NK-92 (cell line): ENCODE measurements around the gene IGF2.
"Not testable (repeated sequence)": the region's sequence is repeated elsewhere in the genome, so short reads cannot be mapped to it uniquely, and the experiment has no call there.

ENCODE experiments used
- DNase-seq: peaks from one replicate; lab custom pipeline; 2025; ENCODE audit not compliant: unreplicated experiment; lab: John Stamatoyannopoulos, UW

Gene IGF2

GRCh38 chr11:2139123-2139521 lies at the start of gene IGF2:
Gene IGF2 (minus strand): TSS chr11:2139389. CDS start chr11:2135523, 3,866 bp downstream.
- DNase-seq: no peak

GRCh38 chr11:2188745-2189144 lies 49.6 kb upstream of the IGF2 start:
- no peak for DNase-seq

GRCh38 chr11:2187280-2187707 lies 48.1 kb upstream of the IGF2 start:
- DNase-seq: no peak

DNA sequence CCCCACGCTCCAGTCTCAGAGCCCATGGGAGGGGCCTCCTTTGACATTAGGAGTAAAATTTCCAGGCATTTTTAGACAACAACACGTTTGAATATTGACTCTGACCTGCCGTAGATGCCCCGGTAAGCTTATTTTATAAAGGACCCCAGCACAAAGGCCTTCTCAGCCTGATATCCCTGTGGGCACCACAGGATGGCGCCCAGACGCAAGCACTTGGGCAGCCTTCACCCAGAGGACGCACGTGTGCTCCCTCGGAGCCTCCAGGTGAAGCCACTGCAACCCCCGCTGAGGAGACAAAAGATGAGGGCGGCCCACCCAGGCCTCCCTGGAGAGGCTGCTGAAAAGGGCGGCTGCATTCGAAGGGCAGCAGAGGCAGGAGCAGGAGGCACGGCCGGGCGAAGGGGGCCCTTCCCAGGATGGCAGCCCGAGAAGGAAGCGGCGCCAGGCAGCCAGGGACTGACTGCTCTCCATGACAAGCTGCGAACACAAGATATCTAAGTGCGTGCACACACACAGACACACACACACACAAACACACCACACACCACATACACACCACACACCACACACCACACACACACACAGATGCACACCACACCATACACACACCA lies 47.6 kb upstream of the IGF2 start:
- DNase-seq: no peak

- DNase-seq: no peak
Measured at GRCh38 chr11:2185324-2186085, 46.3 kb upstream of the IGF2 start.

DNA sequence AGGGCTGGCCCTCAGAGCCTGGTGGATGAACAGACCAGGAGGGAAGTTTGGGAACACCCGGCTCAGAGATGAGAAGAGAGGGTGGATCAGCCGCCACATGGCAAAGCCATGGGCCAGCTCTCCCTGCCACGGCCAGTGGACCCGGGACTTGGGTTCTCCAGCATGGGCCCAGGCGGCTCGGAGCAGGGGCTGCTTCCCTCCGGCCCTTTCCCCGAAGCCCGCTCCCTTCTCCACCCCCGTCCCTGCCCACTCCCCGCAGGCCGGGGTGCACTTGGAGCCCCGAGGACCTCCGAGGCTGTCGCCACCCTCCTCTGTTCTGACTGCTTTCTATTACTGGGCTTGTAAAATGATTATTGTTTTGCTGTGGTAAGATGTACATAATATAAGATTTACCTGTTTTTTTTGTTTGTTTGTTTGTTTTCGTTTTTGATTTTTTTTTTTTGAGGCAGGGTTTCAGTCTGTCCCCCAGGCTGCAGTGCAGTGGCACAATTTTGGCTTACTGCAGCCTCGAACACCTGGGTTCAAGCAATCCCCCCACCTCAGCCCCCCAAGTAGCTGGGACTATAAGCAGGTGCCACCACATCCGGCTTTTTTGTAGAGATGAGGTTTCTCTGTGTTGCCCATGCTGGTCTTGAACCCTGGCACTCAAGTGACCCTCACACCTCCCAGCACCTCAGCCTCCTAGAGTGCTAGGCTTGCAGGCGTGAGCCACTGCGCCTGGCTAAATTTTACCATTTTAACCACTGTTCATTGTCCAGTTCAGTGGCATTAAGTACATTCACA lies 43.7 kb upstream of the IGF2 start:
- DNase-seq: no peak

DNA sequence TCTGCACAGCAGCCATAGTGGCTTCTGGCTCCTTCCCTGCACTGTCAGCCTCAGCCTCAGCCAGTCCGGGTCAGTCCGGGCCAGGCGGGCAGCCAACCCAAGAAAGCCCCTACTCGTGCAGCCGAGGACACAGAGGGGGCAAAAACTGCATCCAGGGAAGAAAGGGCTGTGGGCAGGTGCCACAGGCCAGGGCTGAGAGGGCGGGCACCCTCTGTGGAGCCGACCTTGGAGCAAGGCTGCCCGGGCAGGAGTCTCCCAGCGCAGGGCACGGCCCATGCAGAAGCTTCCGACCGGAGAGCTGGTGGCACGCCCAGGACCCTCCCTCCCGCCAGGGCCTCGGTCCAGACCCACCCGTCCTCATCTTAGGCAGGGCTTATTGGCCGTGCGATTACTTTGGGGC lies 42.9 kb upstream of the IGF2 start:
- DNase-seq: no peak

- DNase-seq: no peak
Measured at GRCh38 chr11:2180789-2181370, 41.7 kb upstream of the IGF2 start.

- no peak for DNase-seq
Measured at GRCh38 chr11:2180347-2180746, 41.2 kb upstream of the IGF2 start.

GRCh38 chr11:2179516-2179915 lies 40.3 kb upstream of the IGF2 start:
- DNase-seq: no peak

GRCh38 chr11:2178906-2179494 lies 39.8 kb upstream of the IGF2 start:
- no peak for DNase-seq

DNA sequence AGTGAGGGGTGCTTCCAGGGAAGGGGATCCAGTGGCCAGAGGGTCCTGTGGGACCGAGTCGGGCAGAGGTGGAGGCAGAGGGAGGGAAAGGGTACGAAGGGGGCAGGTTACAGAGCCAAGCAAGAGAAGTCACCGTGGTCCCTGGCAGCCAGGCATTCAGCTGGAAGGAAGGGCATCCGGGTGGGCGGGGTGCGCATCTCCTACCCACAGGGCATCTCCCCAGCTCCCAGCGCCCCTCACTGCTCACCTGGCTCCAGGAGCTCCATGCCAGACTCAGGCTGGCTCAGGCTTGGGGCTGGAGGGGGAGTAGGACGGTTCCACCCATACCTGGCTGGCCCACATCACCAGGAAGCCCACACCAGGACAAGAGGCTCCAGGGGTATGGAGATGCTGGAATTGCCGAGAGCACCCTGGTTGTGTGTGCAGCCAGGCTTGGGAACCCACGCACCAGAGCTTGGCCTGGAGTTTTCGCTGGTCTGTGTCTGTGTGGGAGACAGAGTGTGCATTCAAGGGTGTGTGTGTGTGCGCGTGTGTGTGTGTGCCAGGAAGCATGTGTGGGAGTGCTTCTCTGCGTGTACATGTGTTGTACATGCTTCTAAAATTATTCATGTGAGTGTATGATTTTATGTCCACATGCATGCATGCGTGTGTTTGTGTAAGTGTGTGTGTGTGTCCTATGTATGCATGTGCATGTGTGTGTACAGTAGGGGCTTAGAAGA lies 39.0 kb upstream of the IGF2 start:
- not testable (repeated sequence) for DNase-seq

DNA sequence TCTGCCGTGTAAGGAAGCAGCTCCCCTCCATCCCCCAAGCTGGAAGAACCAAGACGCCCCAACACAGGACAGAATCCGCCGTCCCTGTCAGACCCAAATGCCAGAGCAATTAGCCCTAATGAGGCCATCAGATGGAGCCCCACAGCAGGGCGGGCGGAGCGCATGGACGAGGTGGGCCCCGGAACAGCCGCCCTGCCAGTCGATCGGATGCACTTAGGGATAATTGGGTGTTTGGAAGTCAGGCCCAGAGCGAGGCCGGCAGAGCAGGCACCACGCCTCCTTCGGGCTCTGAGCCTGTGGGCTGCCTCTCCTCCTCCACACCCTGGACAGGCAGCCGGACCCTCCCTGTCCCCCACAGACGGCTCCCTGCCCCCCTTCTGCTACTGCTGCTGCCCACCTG lies 37.9 kb upstream of the IGF2 start:
- no peak for DNase-seq

DNA sequence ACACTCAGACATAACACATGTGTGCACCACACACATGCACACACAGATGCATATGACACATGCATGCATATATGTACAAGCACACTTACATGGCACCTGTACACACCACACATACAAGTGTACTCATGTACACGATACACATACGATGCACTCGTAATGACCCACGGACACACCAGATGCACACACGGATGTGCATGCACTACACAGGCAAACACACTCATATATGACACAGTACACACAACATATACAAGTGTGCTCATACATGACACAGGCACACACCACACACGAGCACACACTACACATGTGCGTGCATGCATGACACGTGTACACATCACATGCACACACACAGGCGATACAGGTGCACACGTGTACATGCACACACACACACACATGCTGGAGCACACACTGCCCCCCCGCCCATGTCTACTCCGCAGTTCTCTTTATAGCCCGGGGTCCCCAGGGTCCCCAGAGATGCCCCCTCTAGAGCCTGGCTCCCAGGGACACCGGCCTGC lies 37.3 kb upstream of the IGF2 start:
- no peak for DNase-seq

DNA sequence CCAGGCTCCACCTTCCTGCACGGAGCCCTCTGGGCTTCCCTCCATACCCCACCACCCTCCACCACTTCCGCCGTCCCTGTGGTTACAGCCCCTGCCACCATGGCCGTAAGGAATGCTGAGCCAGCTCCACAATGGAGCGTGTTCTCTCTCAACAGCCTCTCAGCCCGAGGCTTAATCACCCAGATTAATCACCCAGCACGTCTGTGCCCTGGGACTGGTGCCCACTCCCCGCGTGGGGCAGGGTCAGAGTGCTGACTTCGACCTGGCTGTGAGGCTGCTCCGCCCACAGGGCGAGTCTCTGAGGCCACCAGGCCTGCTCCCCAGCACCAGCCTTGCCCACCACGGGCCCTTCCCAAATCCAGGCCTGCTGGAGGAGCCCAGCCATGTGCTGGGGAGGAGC lies 36.5 kb upstream of the IGF2 start:
- no peak for DNase-seq

GRCh38 chr11:2174361-2174760 lies 35.2 kb upstream of the IGF2 start:
- no peak for DNase-seq

GRCh38 chr11:2173761-2174160 lies 34.6 kb upstream of the IGF2 start:
- no peak for DNase-seq

- no peak for DNase-seq
Measured at GRCh38 chr11:2173150-2173693, 34.0 kb upstream of the IGF2 start.

- DNase-seq: no peak
Measured at GRCh38 chr11:2172676-2173075, 33.5 kb upstream of the IGF2 start.

DNA sequence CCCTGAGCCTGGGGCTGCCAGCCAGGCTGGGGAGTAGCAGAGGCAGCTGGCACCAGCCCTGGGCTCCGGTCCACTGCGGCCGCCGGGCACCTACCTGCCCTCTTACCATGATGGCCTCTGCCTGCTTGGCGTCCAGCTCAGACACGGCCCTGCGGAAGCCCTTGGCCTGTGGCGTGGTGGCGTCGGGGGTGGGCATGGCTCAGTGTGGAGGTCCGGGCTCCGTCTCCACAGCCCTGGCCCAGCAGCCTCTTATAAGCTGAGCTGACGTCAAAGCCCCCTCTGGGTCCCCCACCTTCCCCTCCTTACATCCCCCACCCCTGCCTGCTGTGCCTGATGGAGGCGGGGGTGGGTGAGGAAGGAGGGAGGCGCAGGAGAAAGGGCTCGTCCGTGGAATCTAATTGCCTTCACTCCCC lies 32.4 kb upstream of the IGF2 start, which contains the start of gene TH:
TSS of gene TH (minus strand) at position 225 of the 413 bp plus-strand sequence. CDS start at position 196, 29 bp downstream.
- no peak for DNase-seq
